Activated CD8-positive, alpha-beta memory T cell treated with anti-CD3 and anti-CD28 coated beads, Interleukin-2, amount 50 U/mL, for 24 hours (primary cell): Measurements from ENCODE around the gene CSNK2A3.

ENCODE experiments used
- DNase-seq: peaks from one replicate; pipeline ENCODE4 v3.0.0-alpha.2; 2020; ENCODE audit errors: extremely low read depth

Gene CSNK2A3

GRCh38 chr11:11335043-11335442 lies 18.0 kb downstream of the CSNK2A3 start:
- DNase-seq, result no peak

GRCh38 chr11:11334607-11335006 lies 18.4 kb downstream of the CSNK2A3 start:
- no peak for DNase-seq

GRCh38 chr11:11332141-11332710 lies 20.8 kb downstream of the CSNK2A3 start:
- DNase-seq, result no peak

- DNase-seq, result no peak
Measured at GRCh38 chr11:11329062-11329806, 23.8 kb downstream of the CSNK2A3 start.

- DNase-seq, result no peak
Measured at GRCh38 chr11:11324090-11324489, 29.0 kb downstream of the CSNK2A3 start.

- DNase-seq, result no peak
Measured at GRCh38 chr11:11322101-11322500, 30.9 kb downstream of the CSNK2A3 start.

- DNase-seq, result no peak
Measured at GRCh38 chr11:11320825-11321224, 32.2 kb downstream of the CSNK2A3 start.

GRCh38 chr11:11318961-11319360 lies 34.1 kb downstream of the CSNK2A3 start:
- no peak for DNase-seq

- DNase-seq, result no peak
Measured at GRCh38 chr11:11318461-11318860, 34.6 kb downstream of the CSNK2A3 start.

GRCh38 chr11:11316651-11317230 lies 36.3 kb downstream of the CSNK2A3 start:
- no peak for DNase-seq

GRCh38 chr11:11313902-11314692 lies 39.0 kb downstream of the CSNK2A3 start:
- no peak for DNase-seq

- no peak for DNase-seq
Measured at GRCh38 chr11:11313426-11313825, 39.6 kb downstream of the CSNK2A3 start.

GRCh38 chr11:11312738-11313137 lies 40.3 kb downstream of the CSNK2A3 start:
- DNase-seq, result no peak

- DNase-seq, result no peak
Measured at GRCh38 chr11:11311169-11311568, 41.9 kb downstream of the CSNK2A3 start.

- no peak for DNase-seq
Measured at GRCh38 chr11:11309906-11310305, 43.1 kb downstream of the CSNK2A3 start.

GRCh38 chr11:11308249-11308648 lies 44.8 kb downstream of the CSNK2A3 start:
- no peak for DNase-seq

GRCh38 chr11:11306855-11307254 lies 46.2 kb downstream of the CSNK2A3 start:
- no peak for DNase-seq

GRCh38 chr11:11304550-11304949 lies 48.5 kb downstream of the CSNK2A3 start:
- no peak for DNase-seq

- DNase-seq, result no peak
Measured at GRCh38 chr11:11302565-11302964, 50.5 kb downstream of the CSNK2A3 start.
